SH-SY5Y (cell line): ENCODE results near the gene SERP2.

Experiments
- GATA2 ChIP-seq: IDR thresholded peaks from 2 replicates; pipeline ENCODE4 v1.6.1; 2011; ENCODE audit warnings: mild to moderate bottlenecking, low read depth, low read length
- GATA3 ChIP-seq: IDR thresholded peaks from 2 replicates; pipeline ENCODE4 v1.6.1; 2011; ENCODE audit warnings: low read depth, mild to moderate bottlenecking, low read length, moderate library complexity

SERP2 gene

GRCh38 chr13:44437356-44438233, 64.0 kb downstream of the SERP2 start:
- TF ChIP-seq GATA3: no peak
- TF ChIP-seq GATA2: no peak

- no peak for TF ChIP-seq GATA2
- TF ChIP-seq GATA3: no peak
These were observed 64.6 kb downstream of the SERP2 start for GRCh38 chr13:44438234-44438579.

GRCh38 chr13:44439452-44440024, 65.9 kb downstream of the SERP2 start:
- TF ChIP-seq GATA2: no peak

GRCh38 chr13:44440046-44440608, 66.5 kb downstream of the SERP2 start:
- TF ChIP-seq GATA2 (no peak), GATA3 (no peak)
